Measurements from ENCODE around the gene FGD2. TPM values are rescaled to one million over a fixed set of nuclear protein-coding genes. Genes with fewer than 3 reads are reported as not detected.

Gene FGD2
- total and polyA plus RNA-seq, 2 donors (not counting 3 experiments of a cell fraction or from before 2014, with no cell fraction given) = not detected

GRCh38 chr6:37047689-37048402 is 42.4 kb downstream of the FGD2 start:
- Histone ChIP-seq H4K20me1 (replicated peaks; ENCODE audit: control insufficient read depth, extremely low read depth, insufficient read depth, low read length) (no peaks in the 10 kb centered on the region), H3K27me3 (ENCODE audit: control insufficient read depth in 2 of 2, insufficient read depth in 2 of 2, low read length in 2 of 2) (peaks cover 0 to 8% of the 10 kb centered on the region in 2 experiments), H3K9ac (replicated peaks; ENCODE audit: extremely low read depth, insufficient read depth, low read length) (no peak overlapping the region), H3K36me3 (ENCODE audit: control insufficient read depth in 2 of 2, extremely low read depth in 1 of 2, insufficient read depth in 2 of 2, low read length in 2 of 2) (no peaks in the 10 kb centered on the region), H3K9me3 (replicated peaks; ENCODE audit: control insufficient read depth, insufficient read depth, low read length) (no peaks in the 10 kb centered on the region), H3K4me3 (replicated peaks in 1 of 3; ENCODE audit: insufficient read depth in 1 of 3, low read depth in 1 of 3, low read length in 3 of 3) (no peak overlapping the region), H3K27ac (ENCODE audit: insufficient read depth, low read depth, low read length) (no peak overlapping the region), H3K9me1 (replicated peaks; ENCODE audit: control insufficient read depth, extremely low read depth, insufficient read depth, low read length) (no peaks in the 10 kb centered on the region), H3K79me2 (ENCODE audit: control insufficient read depth, insufficient read depth, low read length) (no peaks in the 10 kb centered on the region), H3K4me1 (ENCODE audit: control insufficient read depth, extremely low read depth, insufficient read depth, low read length) (no peaks in the 10 kb centered on the region), H3K4me2 (ENCODE audit: insufficient read depth, low read length) (no peak overlapping the region), H2AFZ (ENCODE audit: low read depth, low read length) (no peak overlapping the region)
- FAIRE-seq (no peak), DNase-seq (ENCODE audit: low read depth, low spot score) (no peak)
- TF ChIP-seq FOS (IDR thresholded peaks at IDR 0.05; ENCODE audit: borderline replicate concordance, insufficient read depth, low read length) = no peak
- ChIA-PET POLR2A (no interaction called here), CTCF (interaction anchor here (1.0 to 15.2 kb wide), 7 partner anchors 9 to 163 kb away, joined by 3 to 399 read pairs (median 9); partner anchors contain the start of gene PIM1)
- intact Hi-C loops (cut with micrococcal nuclease) (no loop called here), dilution Hi-C loops (cut with MboI; ENCODE audit: extremely low pct_ligation_motif_present, low sequenced_read_pairs) (no loop called here)
- BruUV-seq (replicated peaks) = no TSS peak

DNA sequence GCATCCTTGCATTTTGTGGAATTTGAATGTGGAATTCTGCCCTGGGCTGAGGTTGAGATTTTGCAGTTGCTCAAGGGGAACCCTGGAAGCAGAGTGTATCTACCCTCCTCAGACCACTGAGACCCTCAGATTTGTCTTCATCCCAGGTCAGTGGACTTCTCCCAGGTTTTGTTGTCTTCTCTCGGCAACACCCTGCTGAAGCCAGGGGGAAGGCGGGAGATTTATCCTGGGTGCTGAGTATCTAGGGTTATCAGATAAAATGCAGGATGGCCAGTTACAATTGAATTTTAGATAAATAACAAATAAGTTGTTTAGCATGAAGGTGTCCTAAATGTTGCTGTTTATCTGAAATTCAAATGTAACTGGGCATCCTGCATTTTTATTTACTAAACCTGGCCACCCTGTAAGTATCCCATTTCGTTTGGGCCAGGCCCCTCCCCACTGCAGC is 43.0 kb downstream of the FGD2 start:
- CTCF ChIA-PET = interaction anchor here (5.1 to 15.2 kb wide), 3 partner anchors 19 to 163 kb away, joined by 62 to 399 read pairs (median 66); partner anchors contain the start of gene PIM1
- no peak for DNase-seq (ENCODE audit: low read depth, low spot score)

More for the DNA sequence above, 43.0 kb downstream of the FGD2 start:
- no peak overlapping the region for H3K4me3 ChIP-seq (replicated peaks in 1 of 3; ENCODE audit: insufficient read depth in 1 of 3, low read depth in 1 of 3, low read length in 3 of 3)
- no peaks in the 10 kb centered on the region for H3K9me3 ChIP-seq (replicated peaks; ENCODE audit: control insufficient read depth, insufficient read depth, low read length)
- no peak overlapping the region for H3K4me2 ChIP-seq (ENCODE audit: insufficient read depth, low read length)
- no TSS peak for BruUV-seq (replicated peaks)
- H3K9ac ChIP-seq (replicated peaks; ENCODE audit: extremely low read depth, insufficient read depth, low read length) = no peak overlapping the region
- H2AFZ ChIP-seq (ENCODE audit: low read depth, low read length) = no peak overlapping the region
- no peak for TF ChIP-seq MYC (IDR thresholded peaks at IDR 0.05; ENCODE audit: low read depth, low read length)
- TF ChIP-seq, protein P1, sequence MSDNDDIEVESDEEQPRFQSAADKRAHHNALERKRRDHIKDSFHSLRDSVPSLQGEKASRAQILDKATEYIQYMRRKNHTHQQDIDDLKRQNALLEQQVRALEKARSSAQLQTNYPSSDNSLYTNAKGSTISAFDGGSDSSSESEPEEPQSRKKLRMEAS (IDR thresholded peaks at IDR 0.05; ENCODE audit: insufficient read depth, insufficient read length) = no peak
- TF ChIP-seq POLR2A (IDR thresholded peaks at IDR 0.05; ENCODE audit: low read depth, low read length) = no peak
- TF ChIP-seq JUN (IDR thresholded peaks at IDR 0.05; ENCODE audit: borderline replicate concordance, insufficient read depth, insufficient read length, low read depth) = no peak
- no peak for TF ChIP-seq FOS (IDR thresholded peaks at IDR 0.05; ENCODE audit: borderline replicate concordance, insufficient read depth, low read length)
- TF ChIP-seq GATA2 (IDR thresholded peaks at IDR 0.05; ENCODE audit: insufficient read depth, insufficient read length, low read depth, low read length) = no peak
- TF ChIP-seq POLR2AphosphoS5 (IDR thresholded peaks at IDR 0.05; ENCODE audit: insufficient read depth, low read depth, low read length) = no peak
- TF ChIP-seq EZH2 (IDR thresholded peaks at IDR 0.05; ENCODE audit: borderline replicate concordance, low read depth, low read length, severe bottlenecking) = no peak
- TF ChIP-seq, protein P2, sequence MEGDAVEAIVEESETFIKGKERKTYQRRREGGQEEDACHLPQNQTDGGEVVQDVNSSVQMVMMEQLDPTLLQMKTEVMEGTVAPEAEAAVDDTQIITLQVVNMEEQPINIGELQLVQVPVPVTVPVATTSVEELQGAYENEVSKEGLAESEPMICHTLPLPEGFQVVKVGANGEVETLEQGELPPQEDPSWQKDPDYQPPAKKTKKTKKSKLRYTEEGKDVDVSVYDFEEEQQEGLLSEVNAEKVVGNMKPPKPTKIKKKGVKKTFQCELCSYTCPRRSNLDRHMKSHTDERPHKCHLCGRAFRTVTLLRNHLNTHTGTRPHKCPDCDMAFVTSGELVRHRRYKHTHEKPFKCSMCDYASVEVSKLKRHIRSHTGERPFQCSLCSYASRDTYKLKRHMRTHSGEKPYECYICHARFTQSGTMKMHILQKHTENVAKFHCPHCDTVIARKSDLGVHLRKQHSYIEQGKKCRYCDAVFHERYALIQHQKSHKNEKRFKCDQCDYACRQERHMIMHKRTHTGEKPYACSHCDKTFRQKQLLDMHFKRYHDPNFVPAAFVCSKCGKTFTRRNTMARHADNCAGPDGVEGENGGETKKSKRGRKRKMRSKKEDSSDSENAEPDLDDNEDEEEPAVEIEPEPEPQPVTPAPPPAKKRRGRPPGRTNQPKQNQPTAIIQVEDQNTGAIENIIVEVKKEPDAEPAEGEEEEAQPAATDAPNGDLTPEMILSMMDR (IDR thresholded peaks at IDR 0.05; ENCODE audit: extremely low read depth in 1 of 2, insufficient read depth in 1 of 2, low read depth in 1 of 2, low read length in 2 of 2) = no peak
- H4K20me1 ChIP-seq (replicated peaks; ENCODE audit: control insufficient read depth, extremely low read depth, insufficient read depth, low read length) = no peaks in the 10 kb centered on the region
- FAIRE-seq = peak; percentile 61
- POLR2A ChIA-PET = no interaction called here
- H3K4me1 ChIP-seq (ENCODE audit: control insufficient read depth, extremely low read depth, insufficient read depth, low read length) = no peaks in the 10 kb centered on the region
- no peaks in the 10 kb centered on the region for H3K36me3 ChIP-seq (ENCODE audit: control insufficient read depth in 2 of 2, extremely low read depth in 1 of 2, insufficient read depth in 2 of 2, low read length in 2 of 2)
- no peak overlapping the region for H3K27ac ChIP-seq (ENCODE audit: insufficient read depth, low read depth, low read length)
- dilution Hi-C loops (cut with MboI; ENCODE audit: extremely low pct_ligation_motif_present, low sequenced_read_pairs) (no loop called here), intact Hi-C loops (cut with micrococcal nuclease) (no loop called here)
- H3K9me1 ChIP-seq (replicated peaks; ENCODE audit: control insufficient read depth, extremely low read depth, insufficient read depth, low read length) = no peaks in the 10 kb centered on the region
- H3K27me3 ChIP-seq (ENCODE audit: control insufficient read depth in 2 of 2, insufficient read depth in 2 of 2, low read length in 2 of 2) = peaks cover 0 to 8% of the 10 kb centered on the region in 2 experiments
- H3K79me2 ChIP-seq (ENCODE audit: control insufficient read depth, insufficient read depth, low read length) = no peaks in the 10 kb centered on the region

All from endothelial cell of umbilical vein (primary cell).